GM21576 (cell line): Measurements from ENCODE around the gene RERE.

Source experiments
- ATAC-seq: cut with Tn5 transposase; IDR thresholded peaks from one replicate; pipeline ENCODE4 v1.9.1; 2021; ENCODE audit warnings: mild to moderate bottlenecking, moderate library complexity; ENCODE audit not compliant: unreplicated experiment

Gene RERE

GRCh38 chr1:8438489-8438888 is 379.0 kb downstream of the RERE start:
- ATAC-seq: no peak

DNA sequence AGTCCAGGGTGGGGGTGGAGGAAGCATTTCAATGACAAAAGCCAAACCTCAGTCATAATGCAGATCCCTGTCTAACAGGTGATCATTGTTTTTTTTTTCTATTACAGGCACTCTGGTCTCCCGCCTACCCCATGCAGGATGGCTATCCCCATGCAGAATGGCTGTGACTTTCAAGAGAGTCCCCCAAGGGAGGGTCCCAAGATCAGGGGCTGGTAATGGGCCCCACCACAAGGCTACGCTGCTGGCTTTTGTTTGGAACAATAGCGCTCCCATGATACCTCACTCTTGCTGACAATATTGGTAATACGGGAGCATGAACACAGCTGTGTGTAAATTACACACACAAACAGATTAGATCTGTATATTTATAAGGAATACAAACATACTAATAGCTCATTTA is 380.1 kb downstream of the RERE start:
- no peak for ATAC-seq

DNA sequence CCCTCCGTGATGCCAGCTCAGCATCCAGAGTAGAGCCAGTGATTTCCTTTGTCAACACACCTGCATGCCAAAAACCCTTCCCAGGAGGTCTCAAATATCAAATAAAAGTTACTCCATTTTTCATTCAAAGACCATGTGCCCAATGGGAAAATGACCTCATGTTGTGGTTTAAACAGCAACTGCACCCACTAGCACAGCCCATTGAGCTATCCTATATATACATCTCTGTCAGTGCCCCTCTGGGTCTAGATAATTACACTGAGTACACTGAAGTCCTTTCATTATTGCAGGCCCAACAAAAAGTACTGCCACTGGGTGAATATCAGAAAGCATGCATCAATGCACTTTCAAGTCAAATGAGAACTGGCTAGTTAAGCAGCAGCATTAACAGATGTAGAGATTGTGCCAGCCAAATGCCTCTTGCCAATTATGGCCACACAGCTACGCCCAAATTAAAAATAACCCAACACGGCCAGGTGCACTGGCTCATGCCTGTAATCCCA is 381.8 kb downstream of the RERE start:
- no peak for ATAC-seq

- ATAC-seq: no peak
These were observed 383.3 kb downstream of the RERE start for GRCh38 chr1:8434101-8434500.

GRCh38 chr1:8431784-8432183 is 385.7 kb downstream of the RERE start:
- no peak for ATAC-seq

DNA sequence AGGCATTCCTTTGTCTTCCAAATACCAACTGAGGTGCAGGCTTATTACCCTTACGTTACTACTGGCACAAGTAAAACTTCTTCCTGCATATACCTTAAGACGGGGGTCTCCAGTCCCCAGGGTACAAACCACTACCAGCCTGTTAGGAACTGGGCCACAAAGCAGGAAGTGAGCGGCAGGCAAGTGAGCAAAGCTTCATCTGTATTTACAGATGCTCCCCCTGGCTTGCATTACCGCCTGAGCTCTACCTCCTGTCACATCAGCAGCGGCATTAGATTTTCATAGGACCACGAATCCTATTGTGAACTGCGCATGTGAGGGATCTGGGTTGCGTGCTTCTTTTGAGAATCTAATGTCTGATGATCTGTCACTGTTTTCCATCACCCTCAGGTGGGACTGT is 386.4 kb downstream of the RERE start:
- no peak for ATAC-seq

DNA sequence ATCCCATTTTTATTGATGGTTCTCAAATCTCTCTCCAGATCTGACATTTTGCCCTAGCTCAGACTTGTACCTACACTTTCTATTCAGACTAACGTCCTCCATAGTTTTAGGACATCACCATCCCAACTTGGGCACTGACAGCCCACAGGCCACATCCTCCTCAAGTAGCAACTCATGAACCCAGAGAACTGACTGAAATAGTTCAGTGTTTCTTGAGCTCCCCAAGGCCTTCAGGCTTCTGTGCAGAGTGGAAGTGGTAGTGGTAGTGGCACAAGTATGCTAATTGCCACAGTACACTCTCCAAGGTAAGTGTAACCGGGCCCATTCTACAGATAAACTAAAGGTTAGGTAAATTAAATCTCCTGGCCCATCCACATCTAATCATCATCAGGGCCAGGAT is 387.0 kb downstream of the RERE start:
- no peak for ATAC-seq

DNA sequence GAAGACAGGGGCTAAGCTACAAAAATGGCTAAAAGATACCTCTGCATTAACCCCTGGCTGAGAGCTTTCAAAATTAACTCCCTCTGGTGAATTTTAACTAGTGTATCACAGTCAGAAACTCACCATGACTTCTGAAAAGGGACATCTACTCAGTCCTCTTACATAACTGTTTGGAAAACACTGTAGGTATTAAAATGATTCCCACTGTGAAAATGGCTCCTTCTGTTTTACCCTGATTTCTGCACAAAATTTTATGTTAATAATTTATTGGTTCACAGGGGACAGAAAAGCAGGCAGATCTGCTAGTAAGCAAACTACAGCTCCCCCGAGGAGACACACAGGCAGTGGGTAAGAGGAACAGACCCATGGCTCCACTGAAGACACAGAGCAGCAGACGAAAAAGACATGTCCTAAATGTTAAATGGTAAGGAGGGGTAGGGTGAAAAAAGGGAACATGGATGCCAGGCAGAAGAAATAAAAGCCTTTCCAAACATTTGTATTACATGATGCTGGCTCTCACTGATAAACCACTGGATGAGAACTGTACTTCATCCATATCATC is 387.8 kb downstream of the RERE start:
- ATAC-seq: no peak

DNA sequence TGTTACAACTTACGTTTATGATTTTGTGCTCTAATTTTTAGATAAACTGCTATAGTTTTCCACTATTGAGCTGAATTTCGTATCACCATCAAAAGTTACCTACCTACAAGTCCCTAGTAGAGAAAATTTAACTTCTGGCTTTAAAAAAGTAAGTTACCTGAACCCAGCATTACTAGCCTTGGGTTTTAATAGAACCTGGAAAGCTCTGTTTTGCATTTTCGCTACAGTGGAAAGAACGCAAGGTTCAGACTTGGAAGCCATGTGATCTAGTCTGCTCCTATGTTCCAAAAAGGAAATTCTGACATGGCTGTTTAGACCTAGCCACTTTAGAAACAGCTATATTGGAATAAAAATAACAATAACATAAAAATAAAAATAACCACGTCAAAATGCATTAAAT is 389.0 kb downstream of the RERE start:
- ATAC-seq: no peak

GRCh38 chr1:8427986-8428385 is 389.5 kb downstream of the RERE start:
- ATAC-seq: peak; percentile 8

- ATAC-seq: peak; percentile 53
These were observed 389.9 kb downstream of the RERE start for GRCh38 chr1:8427493-8427892.

DNA sequence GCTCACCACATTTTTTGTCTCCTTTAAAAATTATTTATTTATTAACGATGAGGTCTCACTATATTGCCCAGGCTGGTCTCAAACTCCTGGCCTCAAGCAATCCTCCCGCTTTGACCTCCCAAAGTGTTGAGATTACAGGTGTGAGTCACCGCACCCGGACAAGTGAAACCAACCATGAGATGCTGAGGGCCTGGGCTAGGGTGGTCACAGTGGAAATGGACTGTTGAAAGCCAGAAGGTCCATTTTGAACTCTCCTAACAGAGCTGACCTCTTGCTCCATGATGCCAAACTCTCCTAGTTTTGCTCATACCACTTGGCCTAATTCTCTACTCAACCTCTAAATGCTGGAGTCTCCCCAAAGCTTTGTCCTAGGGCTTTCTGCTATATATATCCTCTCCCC is 390.4 kb downstream of the RERE start:
- peak; percentile 2 for ATAC-seq

DNA sequence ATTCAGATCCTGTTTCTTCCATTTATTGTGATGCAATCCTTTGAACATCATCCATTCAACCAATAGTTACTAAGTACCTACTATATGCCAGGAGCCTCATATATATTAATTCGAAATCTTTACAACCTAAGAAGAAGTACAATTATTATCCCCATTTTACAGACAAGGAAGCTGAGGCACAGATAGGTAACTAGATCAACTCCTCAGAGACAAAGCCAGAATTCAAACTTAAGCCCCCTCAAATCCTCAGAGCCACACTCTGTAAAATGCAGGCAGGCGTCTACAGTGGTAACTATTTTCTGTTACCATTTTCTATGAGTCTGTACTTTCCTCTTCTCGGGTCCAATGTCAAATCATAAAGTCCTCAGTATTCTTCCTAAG is 391.7 kb downstream of the RERE start:
- ATAC-seq: no peak

GRCh38 chr1:8425150-8425780 is 392.2 kb downstream of the RERE start:
- no peak for ATAC-seq

DNA sequence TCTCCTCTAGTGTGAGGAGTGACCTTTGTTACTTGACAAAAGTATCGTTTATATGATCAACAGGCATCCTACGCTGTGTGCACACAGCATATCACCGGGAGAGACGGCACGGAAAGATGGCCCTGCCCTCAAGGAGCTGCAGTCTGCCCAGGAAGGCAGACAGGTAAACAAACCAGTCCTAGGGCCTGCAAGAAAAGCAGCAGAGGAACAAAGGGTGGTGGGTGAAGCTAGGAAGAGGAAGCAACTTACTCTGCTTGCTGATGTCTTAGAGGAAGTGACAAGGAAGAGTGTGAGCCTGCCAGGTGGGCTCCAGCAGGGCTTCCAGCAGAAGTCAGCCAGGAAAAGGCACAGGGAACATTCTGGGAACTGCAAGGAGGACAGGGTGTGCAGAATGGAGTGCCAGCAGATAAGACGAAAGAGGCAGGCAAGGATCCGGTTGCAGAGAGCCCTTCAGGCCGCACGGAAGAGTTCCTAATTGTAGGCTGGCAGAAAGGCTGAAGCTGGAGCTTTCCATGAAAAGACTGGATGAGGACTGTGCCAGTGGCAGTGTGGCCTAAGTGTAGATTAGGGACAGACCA is 392.8 kb downstream of the RERE start:
- ATAC-seq: no peak

DNA sequence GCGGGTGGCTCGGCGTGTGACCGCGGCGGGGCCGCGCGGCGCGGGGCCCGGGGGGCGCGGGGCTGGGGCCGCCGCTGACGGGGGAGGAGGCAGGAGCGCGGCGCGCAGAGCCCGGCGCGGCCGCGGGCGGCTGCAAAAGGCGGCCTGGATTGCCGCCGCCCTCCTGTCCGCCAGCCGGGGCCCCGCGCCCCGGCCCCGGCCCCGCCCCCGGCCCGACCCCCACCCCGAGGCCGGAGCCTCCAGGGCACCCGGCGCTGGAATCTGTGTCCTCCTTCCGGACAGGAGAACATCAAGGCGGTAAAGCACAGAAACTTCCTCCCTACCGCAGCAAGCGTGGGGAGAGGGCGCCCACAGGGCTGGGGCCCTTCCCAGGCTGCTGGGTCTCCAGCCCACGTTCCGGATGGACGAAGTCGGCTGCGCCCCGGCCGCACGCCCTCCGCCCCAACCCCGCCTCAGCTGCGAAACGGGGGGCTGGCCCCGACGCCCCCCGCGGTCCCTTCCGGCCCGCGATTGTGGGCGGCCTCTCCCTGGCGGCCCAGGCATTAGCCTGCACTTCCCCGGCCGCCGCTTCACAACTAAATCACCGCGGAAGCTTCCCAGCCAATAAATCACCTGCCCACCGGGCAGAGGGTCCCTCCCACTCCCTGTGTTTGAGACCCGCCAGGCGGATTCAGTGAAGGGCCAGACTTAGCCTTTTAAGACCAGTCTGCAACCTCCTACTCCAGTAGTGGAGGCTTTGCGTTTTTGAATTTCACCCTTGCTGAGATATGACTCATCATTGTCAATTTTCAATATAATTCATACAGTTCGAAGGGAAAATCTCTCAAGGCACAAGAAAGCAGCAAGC is 393.5 kb downstream of the RERE start:
- ATAC-seq: no peak

DNA sequence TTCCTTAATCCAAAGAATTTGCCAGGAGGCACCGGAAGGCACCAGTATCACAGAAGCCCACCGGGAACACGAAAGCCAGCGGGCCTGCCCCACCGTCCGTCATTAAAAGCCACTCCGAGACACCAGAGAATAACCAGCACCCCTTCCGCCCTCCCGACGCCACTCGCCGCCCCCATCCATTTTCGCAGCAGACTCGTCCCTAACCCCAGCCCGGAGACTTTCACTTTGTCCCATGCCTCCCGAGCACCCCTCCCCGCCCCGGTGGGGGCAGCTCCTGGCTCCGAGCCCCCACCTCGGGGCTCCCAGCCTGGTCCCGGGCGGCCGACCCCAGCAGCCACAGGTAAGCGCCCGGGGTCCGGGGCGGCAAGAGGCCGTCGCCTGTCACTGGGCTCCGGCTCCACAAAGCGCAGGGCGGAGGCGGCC is 394.2 kb downstream of the RERE start:
- ATAC-seq: no peak

- no peak for ATAC-seq
These were observed 394.8 kb downstream of the RERE start for GRCh38 chr1:8422510-8423268.

- ATAC-seq: no peak
These were observed 395.7 kb downstream of the RERE start for GRCh38 chr1:8421721-8422120.

DNA sequence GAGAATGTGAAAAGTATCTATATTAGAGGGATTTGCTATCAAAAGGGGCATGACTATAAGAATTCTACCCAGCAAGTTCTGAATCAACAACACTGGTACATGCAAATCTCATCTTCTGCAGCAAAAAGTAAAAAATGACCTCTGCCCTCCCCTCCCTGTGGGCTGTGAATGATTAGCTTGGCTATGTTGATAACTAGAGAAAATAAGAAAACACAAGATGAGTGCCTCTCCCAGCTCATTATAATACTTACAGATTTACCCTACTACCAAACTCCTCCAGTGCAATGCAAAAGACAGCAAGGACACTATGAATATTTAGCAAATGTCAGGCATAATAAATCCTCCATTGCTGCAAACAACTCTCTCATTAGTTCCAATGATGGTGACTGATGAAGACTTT is 397.1 kb downstream of the RERE start:
- no peak for ATAC-seq

- no peak for ATAC-seq
These were observed 397.6 kb downstream of the RERE start for GRCh38 chr1:8419861-8420260.
